GM18502 (cell line): Measurements from ENCODE around the gene GFY.
"Not testable (repeated sequence)": the region's sequence is repeated elsewhere in the genome, so short reads cannot be mapped to it uniquely, and the experiment has no call there.

Experiments used
- ATAC-seq: cut with Tn5 transposase; IDR thresholded peaks from one replicate; pipeline ENCODE4 v1.9.1; 2021; ENCODE audit warnings: mild to moderate bottlenecking; ENCODE audit not compliant: unreplicated experiment, poor library complexity

The GFY gene

GRCh38 chr19:49463960-49464740 lies 39.0 kb downstream of the GFY start:
- ATAC-seq = no peak

GRCh38 chr19:49465371-49465770 lies 40.2 kb downstream of the GFY start:
- ATAC-seq = no peak

- no peak for ATAC-seq
Measured at GRCh38 chr19:49468199-49468598, 43.0 kb downstream of the GFY start.

GRCh38 chr19:49468746-49469447 lies 43.7 kb downstream of the GFY start:
- ATAC-seq = peak; percentile 61

- peak; percentile 52 for ATAC-seq
Measured at GRCh38 chr19:49469828-49470614, 44.8 kb downstream of the GFY start.

- no peak for ATAC-seq
Measured at GRCh38 chr19:49470615-49470978, 45.4 kb downstream of the GFY start.

GRCh38 chr19:49472936-49473335 lies 47.7 kb downstream of the GFY start:
- no peak for ATAC-seq

GRCh38 chr19:49473501-49473867 lies 48.3 kb downstream of the GFY start:
- ATAC-seq = not testable (repeated sequence)

- ATAC-seq = peak; percentile 61
Measured at GRCh38 chr19:49473868-49474541, 48.8 kb downstream of the GFY start, which contains the start of gene FLT3LG. FLT3LG (plus strand) TSS chr19:49474215; CDS start chr19:49474640, 425 bp downstream.

GRCh38 chr19:49474542-49474924 lies 49.3 kb downstream of the GFY start:
- ATAC-seq = no peak

- no peak for ATAC-seq
Measured at GRCh38 chr19:49475191-49475917, 50.2 kb downstream of the GFY start.

- ATAC-seq = no peak
Measured at GRCh38 chr19:49475995-49476880, 51.0 kb downstream of the GFY start.
